Endothelial cell of umbilical vein (primary cell): ENCODE results near the gene FNIP2. TPM values are rescaled to one million over a fixed set of nuclear protein-coding genes. Genes with fewer than 3 reads are reported as not detected.
"Not testable (repeated sequence)": the region's sequence is repeated elsewhere in the genome, so short reads cannot be mapped to it uniquely, and the experiment has no call there.

Experiments used
- BruUV-seq: library from RNA; stranded (reverse); fragments of 400-500 nt; replicated peaks from 2 replicates; lab custom pipeline; 2021; lab: Mats Ljungman, UMichigan
- CTCF ChIA-PET: fragments of 300-600, 350-600 bp; sonication (Branson Sonifier 250); formaldehyde crosslinking; loops from one replicate; lab custom pipeline; 2021; ENCODE audit warnings: antibody characterized with exemption, inconsistent platforms; lab: Charles Lee
- POLR2A ChIA-PET: fragments of 300-600, 350-600 bp; sonication (Branson Sonifier 250); formaldehyde crosslinking; loops from one replicate; lab custom pipeline; 2021; ENCODE audit warnings: antibody characterized with exemption, inconsistent platforms; lab: Charles Lee
- DNase-seq: peaks from one replicate; pipeline ENCODE4 v3.0.0-alpha.2; 2011; ENCODE audit warnings: low read depth, low spot score
- FAIRE-seq: peaks from 2 replicates; lab custom pipeline; 2011; peaks lifted over from hg19 to GRCh38; lab: Jason Lieb, UNC
- H2AFZ ChIP-seq: 2 replicates; pipeline ENCODE4 v1.6.0; 2012; ENCODE audit warnings: low read depth, low read length, control low read depth, inconsistent platforms
- H3K27ac ChIP-seq: 2 replicates; pipeline ENCODE4 v1.5.1; 2011; ENCODE audit warnings: low read depth, mild to moderate bottlenecking, control low read depth, low read length, moderate library complexity; ENCODE audit not compliant: insufficient read depth
- H3K27me3 ChIP-seq, 2 experiments: 2 replicates each; pipeline versions ENCODE4 v1.6.0 to v1.6.1; 2011; ENCODE audit warnings: low read length in 2 of 2, mixed read lengths in 1 of 2; ENCODE audit not compliant: control insufficient read depth in 2 of 2, insufficient read depth in 2 of 2
- H3K36me3 ChIP-seq, 2 experiments: 2 replicates in 1 of 2; 3 replicates in 1 of 2; pipeline ENCODE4 v1.5.1; 2011; ENCODE audit warnings: low read length in 2 of 2, mild to moderate bottlenecking in 1 of 2, moderate library complexity in 1 of 2; ENCODE audit not compliant: control insufficient read depth in 2 of 2, insufficient read depth in 2 of 2; ENCODE audit errors: extremely low read depth in 1 of 2
- H3K4me1 ChIP-seq: 3 replicates; pipeline ENCODE4 v1.5.1; 2011; ENCODE audit warnings: mild to moderate bottlenecking, low read length; ENCODE audit not compliant: control insufficient read depth, insufficient read depth; ENCODE audit errors: extremely low read depth
- H3K4me2 ChIP-seq: 2 replicates; pipeline ENCODE4 v1.6.1; 2011; ENCODE audit warnings: low read length, control low read depth, mixed read lengths; ENCODE audit not compliant: insufficient read depth
- H3K4me3 ChIP-seq, 3 experiments: fragments of 200-600 bp in 1 of 3; sonication (generic), shearing (Covaris generic) in 1 of 3; replicated peaks in 1 of 3; 2 replicates each; pipeline ENCODE4 v1.5.1; 2011 to 2016; ENCODE audit warnings: control low read depth in 3 of 3, low read length in 3 of 3, mild to moderate bottlenecking in 2 of 3, inconsistent platforms in 1 of 3, low read depth in 1 of 3, moderate library complexity in 1 of 3; ENCODE audit not compliant: insufficient read depth in 1 of 3
- H3K79me2 ChIP-seq: 2 replicates; pipeline ENCODE4 v1.6.0; 2012; ENCODE audit warnings: low read length, inconsistent platforms; ENCODE audit not compliant: control insufficient read depth, insufficient read depth
- H3K9ac ChIP-seq: replicated peaks from 2 replicates; pipeline ENCODE3; 2011; ENCODE audit warnings: low read length, control low read depth; ENCODE audit not compliant: insufficient read depth; ENCODE audit errors: extremely low read depth
- H3K9me1 ChIP-seq: replicated peaks from 3 replicates; pipeline ENCODE4 v1.6.0; 2011; ENCODE audit warnings: mild to moderate bottlenecking, low read length; ENCODE audit not compliant: control insufficient read depth, insufficient read depth; ENCODE audit errors: extremely low read depth
- H3K9me3 ChIP-seq: replicated peaks from 2 replicates; pipeline ENCODE4 v1.5.1; 2012; ENCODE audit warnings: low read length, inconsistent platforms; ENCODE audit not compliant: control insufficient read depth, insufficient read depth
- H4K20me1 ChIP-seq: replicated peaks from 2 replicates; pipeline ENCODE3; 2011; ENCODE audit warnings: mild to moderate bottlenecking, low read length; ENCODE audit not compliant: control insufficient read depth, insufficient read depth; ENCODE audit errors: extremely low read depth
- CTCF ChIP-seq, 2 donors: IDR thresholded peaks; 1 replicate in 1 of 2; 2 replicates in 1 of 2; pipeline ENCODE4 v1.5.1; 2011; ENCODE audit warnings: low read length in 2 of 2, mild to moderate bottlenecking in 2 of 2, moderate library complexity in 2 of 2, control low read depth in 1 of 2, inconsistent platforms in 1 of 2, low read depth in 1 of 2; ENCODE audit not compliant: insufficient read depth in 1 of 2; ENCODE audit errors: extremely low read depth in 1 of 2
- EZH2 ChIP-seq: IDR thresholded peaks from 2 replicates; pipeline ENCODE4 v1.6.1; 2012; ENCODE audit warnings: borderline replicate concordance, low read depth, mild to moderate bottlenecking, moderate library complexity, low read length, inconsistent platforms; ENCODE audit not compliant: severe bottlenecking
- FOS ChIP-seq: IDR thresholded peaks from 2 replicates; pipeline ENCODE4 v1.6.1; 2011; ENCODE audit warnings: mild to moderate bottlenecking, low read length, moderate library complexity, borderline replicate concordance; ENCODE audit not compliant: insufficient read depth
- GATA2 ChIP-seq: IDR thresholded peaks from 2 replicates; pipeline ENCODE4 v1.7.0; 2011; ENCODE audit warnings: low read depth, mild to moderate bottlenecking, moderate library complexity, mixed read lengths, low read length; ENCODE audit not compliant: insufficient read length, insufficient read depth
- JUN ChIP-seq: IDR thresholded peaks from 2 replicates; pipeline ENCODE4 v1.6.1; 2011; ENCODE audit warnings: borderline replicate concordance, low read depth; ENCODE audit not compliant: insufficient read length, insufficient read depth
- MYC ChIP-seq: IDR thresholded peaks from one replicate; pipeline ENCODE4 v1.6.1; 2011; ENCODE audit warnings: mild to moderate bottlenecking, low read depth, low read length
- POLR2A ChIP-seq: IDR thresholded peaks from 2 replicates; pipeline ENCODE4 v1.6.1; 2012; ENCODE audit warnings: low read depth, mild to moderate bottlenecking, control low read depth, low read length
- POLR2AphosphoS5 ChIP-seq: IDR thresholded peaks from 2 replicates; pipeline ENCODE4 v1.6.1; 2012; ENCODE audit warnings: low read depth, mild to moderate bottlenecking, control low read depth, low read length, moderate library complexity; ENCODE audit not compliant: insufficient read depth
- dilution Hi-C: fragments of 300-500 bp; cut with MboI; formaldehyde crosslinking; loops from one replicate; pipeline ENCODE4 v1.15.0; 2019; ENCODE audit warnings: low sequenced_read_pairs; ENCODE audit not compliant: extremely low pct_ligation_motif_present
- intact Hi-C: fragments of 100-400 bp; cut with micrococcal nuclease; formaldehyde crosslinking; loops from one replicate; pipeline ENCODE4 v1.10.0; 2022
- polyA plus RNA-seq, 4 experiments: library from polyadenylated mRNA; depleted of rRNA in 3 of 4; stranded (reverse) in 3 of 4; unstranded in 1 of 4; fragments of >200 nt; gene quantifications; 2 replicates each; pipeline versions ENCODE4 v1.2.1 to v1.2.3, GENCODE V29; 2011 to 2012; ENCODE audit warnings: missing spikeins in 1 of 4
- total RNA-seq: library from RNA; stranded (reverse); gene quantifications from 2 replicates; pipeline ENCODE4 v1.2.3, GENCODE V29; 2021
- TF ChIP-seq, protein P1 (sequence below): IDR thresholded peaks from 2 replicates; pipeline ENCODE4 v1.6.1; 2011; ENCODE audit not compliant: insufficient read depth, insufficient read length

Gene FNIP2
- total and polyA plus RNA-seq, 2 donors (not counting 3 experiments of a cell fraction or from before 2014, with no cell fraction given): 4.5 to 14.4 TPM

- CTCF ChIA-PET: interaction anchor here (0.8 to 1.3 kb wide), 4 partner anchors 10 to 122 kb away, joined by 3 to 4 read pairs (median 3); no protein-coding TSS in a partner anchor
- peak; percentile 21 for TF ChIP-seq POLR2AphosphoS5
- H3K9me3 ChIP-seq, BruUV-seq, H4K20me1 ChIP-seq, intact Hi-C loops, DNase-seq, H2AFZ ChIP-seq, H3K4me2 ChIP-seq, dilution Hi-C loops, H3K27ac ChIP-seq, H3K4me1 ChIP-seq, POLR2A ChIA-PET, H3K79me2 ChIP-seq, H3K9ac ChIP-seq, H3K36me3 ChIP-seq, FAIRE-seq, H3K9me1 ChIP-seq, H3K4me3 ChIP-seq, H3K27me3 ChIP-seq: not testable (repeated sequence)
Observed at GRCh38 chr4:158902280-158903078, 133.7 kb downstream of the FNIP2 start.

DNA sequence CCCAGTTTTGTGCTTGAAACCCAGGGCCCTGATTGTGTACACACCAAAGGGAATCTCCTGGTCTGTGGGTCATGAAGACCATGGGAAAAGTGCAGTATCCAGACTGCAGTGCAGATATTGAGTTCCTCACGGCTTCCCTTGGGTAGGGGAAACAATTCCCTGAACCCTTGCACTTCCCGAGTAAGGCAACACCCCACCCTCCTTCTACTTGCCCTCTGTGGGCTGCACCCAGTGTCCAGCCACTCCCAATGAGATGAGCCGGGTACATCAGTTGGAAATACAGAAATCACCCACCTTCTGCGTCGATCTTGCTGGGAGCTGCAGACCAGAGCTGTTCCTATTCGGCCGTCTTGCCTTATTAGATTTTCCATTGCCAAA, 134.2 kb downstream of the FNIP2 start:
- no peak for DNase-seq
- no peaks in the 10 kb centered on the region for H3K9me1 ChIP-seq
- H4K20me1 ChIP-seq: no peaks in the 10 kb centered on the region
- ChIA-PET CTCF (interaction anchor here (0.8 to 3.4 kb wide), 3 partner anchors 10 to 39 kb away, joined by 3 to 11 read pairs (median 4); no protein-coding TSS in a partner anchor), POLR2A (no interaction called here)
- FAIRE-seq: no peak
- H3K27me3 ChIP-seq: no peaks in the 10 kb centered on the region
- no peaks in the 10 kb centered on the region for H3K79me2 ChIP-seq
- TF ChIP-seq POLR2AphosphoS5 (no peak), CTCF (IDR thresholded peaks at IDR 0.05; ENCODE audit: extremely low read depth in 1 of 2, insufficient read depth in 1 of 2, low read depth in 1 of 2, low read length in 2 of 2) (no peak), GATA2 (no peak), POLR2A (no peak), MYC (no peak), EZH2 (no peak), FOS (no peak), JUN (no peak)
- TF ChIP-seq, protein P1, sequence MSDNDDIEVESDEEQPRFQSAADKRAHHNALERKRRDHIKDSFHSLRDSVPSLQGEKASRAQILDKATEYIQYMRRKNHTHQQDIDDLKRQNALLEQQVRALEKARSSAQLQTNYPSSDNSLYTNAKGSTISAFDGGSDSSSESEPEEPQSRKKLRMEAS: no peak
- dilution Hi-C loops (no loop called here), intact Hi-C loops (no loop called here)
- H3K4me1 ChIP-seq: no peaks in the 10 kb centered on the region
- H2AFZ ChIP-seq: no peak overlapping the region
- H3K27ac ChIP-seq: no peak overlapping the region
- H3K9ac ChIP-seq: no peak overlapping the region
- H3K4me3 ChIP-seq: no peak overlapping the region
- H3K9me3 ChIP-seq: no peaks in the 10 kb centered on the region
- BruUV-seq: no TSS peak
- H3K36me3 ChIP-seq: peaks cover 2 to 4% of the 10 kb centered on the region in 2 experiments
- H3K4me2 ChIP-seq: no peak overlapping the region
